GM19463 (cell line): Measurements from ENCODE around the gene ETFDH.
"Not testable (repeated sequence)": the region's sequence is repeated elsewhere in the genome, so short reads cannot be mapped to it uniquely, and the experiment has no call there.

Experiments used
- ATAC-seq: cut with Tn5 transposase; IDR thresholded peaks from one replicate; pipeline ENCODE4 v1.9.1; 2021; ENCODE audit warnings: mild to moderate bottlenecking, moderate library complexity; ENCODE audit not compliant: unreplicated experiment

Gene ETFDH

DNA sequence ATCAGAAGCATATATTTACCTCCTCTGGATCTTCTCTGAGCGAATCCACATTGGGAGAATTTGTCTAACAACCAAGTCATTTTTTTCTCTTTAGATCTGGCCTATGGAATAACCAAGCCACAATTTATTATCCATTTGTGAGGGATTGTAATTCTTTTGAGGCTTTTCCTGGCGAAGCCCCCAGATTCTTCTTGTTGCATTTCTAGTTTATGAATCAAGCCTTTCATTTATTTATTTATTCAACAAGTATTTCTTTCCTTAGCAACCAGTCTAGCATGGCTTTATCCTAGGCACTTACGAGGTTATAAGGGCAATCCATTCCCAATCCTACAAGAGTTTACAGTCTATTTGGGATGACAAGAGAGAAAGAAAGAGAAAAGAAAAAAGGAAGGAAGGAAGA lies 78.3 kb downstream of the ETFDH start:
- no peak for ATAC-seq

- ATAC-seq: no peak
Observed at GRCh38 chr4:158754385-158755180, 82.5 kb downstream of the ETFDH start.

GRCh38 chr4:158755819-158756218 lies 83.7 kb downstream of the ETFDH start:
- not testable (repeated sequence) for ATAC-seq

- no peak for ATAC-seq
Observed at GRCh38 chr4:158756588-158756987, 84.5 kb downstream of the ETFDH start.

GRCh38 chr4:158758142-158758541 lies 86.0 kb downstream of the ETFDH start:
- no peak for ATAC-seq

DNA sequence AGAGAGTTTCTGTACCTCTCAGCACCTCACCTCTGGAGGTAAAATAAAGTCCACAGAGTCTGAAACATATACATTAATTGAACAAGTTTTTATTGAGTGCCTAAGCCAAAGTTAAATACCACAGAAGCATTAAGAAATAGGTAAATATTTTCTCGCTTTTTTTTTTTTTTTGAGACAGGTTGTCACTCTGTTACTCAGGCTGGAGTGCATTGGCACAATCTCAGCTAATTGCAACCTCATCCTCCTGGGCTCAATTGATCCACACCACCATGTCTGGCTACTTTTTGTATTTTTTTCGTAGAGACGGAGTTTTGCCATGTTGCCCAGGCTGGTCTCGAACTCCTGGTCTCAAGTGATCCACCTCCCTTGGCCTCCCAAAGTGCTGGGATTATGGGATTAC lies 86.6 kb downstream of the ETFDH start:
- no peak for ATAC-seq
